Tibial artery (tissue), 4 donors: ENCODE data around the gene IGIP.

Experiments
- DNase-seq, 2 donors: peaks; one replicate each; pipeline ENCODE4 v3.0.0-alpha.2; 2019
- H3K27ac ChIP-seq, 2 donors: fragments of 200-600 bp; sonication (generic) in 1 of 2; 1 replicate in 1 of 2; 2 replicates in 1 of 2; pipeline ENCODE4 v1.5.1; 2018 to 2019; ENCODE audit warnings: mild to moderate bottlenecking in 1 of 2
- H3K27me3 ChIP-seq, 2 donors: fragments of 200-600 bp; sonication (generic) in 1 of 2; one replicate each; pipeline versions ENCODE4 v1.5.1 to v1.6.0; 2016 to 2019
- H3K36me3 ChIP-seq, 3 donors: fragments of 200-600 bp; sonication (generic) in 2 of 3; one replicate each; pipeline ENCODE4 v1.5.1; 2016 to 2019; ENCODE audit warnings: mild to moderate bottlenecking in 2 of 3
- H3K4me1 ChIP-seq, 4 donors: fragments of 200-600 bp; sonication (generic) in 2 of 4; 1 replicate in 3 of 4; 2 replicates in 1 of 4; pipeline ENCODE4 v1.5.1; 2016 to 2019
- H3K4me3 ChIP-seq, 2 donors: fragments of 200-600 bp; sonication (generic) in 1 of 2; 1 replicate in 1 of 2; 2 replicates in 1 of 2; pipeline ENCODE4 v1.5.1; 2018 to 2019; ENCODE audit warnings: mild to moderate bottlenecking in 2 of 2
- H3K9me3 ChIP-seq, 3 donors: fragments of 200-600 bp; sonication (generic) in 1 of 3; one replicate each; pipeline ENCODE4 v1.5.1; 2016 to 2019
- CTCF ChIP-seq, 2 experiments: fragments of 200-600 bp in 1 of 2; fragments of 450-650 bp in 1 of 2; IDR thresholded peaks; one replicate each; pipeline ENCODE4 v1.5.1; 2017 to 2019; ENCODE audit warnings: antibody characterized with exemption in 2 of 2, mild to moderate bottlenecking in 1 of 2, moderate library complexity in 1 of 2
- intact Hi-C: fragments of 100-400 bp; cut with DNase I; formaldehyde crosslinking; loops from one replicate; pipeline ENCODE4 v1.15.0; 2023; ENCODE audit warnings: low total_unique reads

IGIP gene

DNA sequence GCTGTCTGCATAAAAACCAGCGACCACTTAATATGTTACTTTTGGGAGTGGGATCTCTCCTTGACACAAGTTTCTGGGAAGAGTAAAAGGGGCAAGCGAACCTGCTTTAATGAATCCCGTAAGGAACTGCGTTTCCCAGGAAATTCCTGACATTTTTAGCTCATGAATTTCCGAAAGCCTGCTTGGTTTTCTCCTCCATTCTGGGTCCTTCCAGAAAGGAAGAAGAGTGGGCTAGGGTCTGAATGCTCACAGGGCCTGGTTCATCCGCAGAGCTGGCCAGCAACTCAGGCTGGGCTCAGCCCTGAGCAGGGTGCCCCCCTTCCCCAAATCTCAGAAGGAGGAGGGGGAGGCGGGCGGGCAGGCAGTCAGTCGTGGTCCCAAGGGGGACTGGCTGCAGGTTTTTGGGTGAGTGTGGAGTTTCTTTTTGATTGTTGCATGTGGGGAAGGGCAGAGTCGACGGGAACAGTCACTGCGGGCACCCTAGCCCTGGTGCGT lies 13.0 kb upstream of the IGIP start:
- Histone ChIP-seq H3K27me3 (no peaks in the 10 kb centered on the region), H3K27ac (peak overlapping the region; percentile 90 to 96), H3K9me3 (no peaks in the 10 kb centered on the region), H3K4me1 (peaks cover 0 to 69% (median 54%) of the 10 kb centered on the region in 4 donors), H3K36me3 (no peaks in the 10 kb centered on the region), H3K4me3 (peak overlapping the region; percentile 70 to 71)
- no peak for TF ChIP-seq CTCF (IDR thresholded peaks at IDR 0.05)
- intact Hi-C loops = no loop called here
- DNase-seq = no peak

DNA sequence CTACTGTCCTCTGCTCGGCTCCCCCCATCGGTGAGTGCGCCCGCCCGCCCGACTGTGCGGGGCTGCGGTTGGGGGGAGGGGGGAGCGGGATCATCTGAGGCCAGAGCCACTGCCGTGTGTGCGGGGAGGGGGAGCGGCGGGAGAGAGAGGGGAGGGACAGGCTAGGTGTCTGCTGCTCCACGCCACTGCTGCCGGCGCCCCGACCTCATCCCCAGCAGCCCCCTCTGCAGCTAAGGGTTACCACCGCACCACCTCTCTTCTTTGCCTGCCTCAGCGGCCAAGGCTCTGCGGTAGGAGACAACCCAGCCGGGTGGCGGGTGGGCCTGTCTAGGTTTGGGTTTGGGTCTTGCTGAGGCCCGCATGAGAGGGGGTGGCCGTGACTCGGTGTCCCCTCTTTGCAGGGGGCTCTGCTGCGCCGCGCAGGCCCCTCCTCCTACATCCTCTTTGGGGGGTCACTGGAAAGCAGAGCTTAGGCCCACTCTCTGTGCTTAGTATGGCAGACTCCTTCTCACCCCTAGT lies 12.5 kb upstream of the IGIP start:
- no peaks in the 10 kb centered on the region for H3K27me3 ChIP-seq
- peak overlapping the region; percentile 90 to 96 for H3K27ac ChIP-seq
- intact Hi-C loops = no loop called here
- no peak for TF ChIP-seq CTCF (IDR thresholded peaks at IDR 0.05)
- DNase-seq = peak in 1 of 2 donors; percentile 69
- peak overlapping the region; percentile 70 to 71 for H3K4me3 ChIP-seq
- no peaks in the 10 kb centered on the region for H3K36me3 ChIP-seq
- no peaks in the 10 kb centered on the region for H3K9me3 ChIP-seq
- peaks cover 0 to 74% (median 56%) of the 10 kb centered on the region in 4 donors for H3K4me1 ChIP-seq

DNA sequence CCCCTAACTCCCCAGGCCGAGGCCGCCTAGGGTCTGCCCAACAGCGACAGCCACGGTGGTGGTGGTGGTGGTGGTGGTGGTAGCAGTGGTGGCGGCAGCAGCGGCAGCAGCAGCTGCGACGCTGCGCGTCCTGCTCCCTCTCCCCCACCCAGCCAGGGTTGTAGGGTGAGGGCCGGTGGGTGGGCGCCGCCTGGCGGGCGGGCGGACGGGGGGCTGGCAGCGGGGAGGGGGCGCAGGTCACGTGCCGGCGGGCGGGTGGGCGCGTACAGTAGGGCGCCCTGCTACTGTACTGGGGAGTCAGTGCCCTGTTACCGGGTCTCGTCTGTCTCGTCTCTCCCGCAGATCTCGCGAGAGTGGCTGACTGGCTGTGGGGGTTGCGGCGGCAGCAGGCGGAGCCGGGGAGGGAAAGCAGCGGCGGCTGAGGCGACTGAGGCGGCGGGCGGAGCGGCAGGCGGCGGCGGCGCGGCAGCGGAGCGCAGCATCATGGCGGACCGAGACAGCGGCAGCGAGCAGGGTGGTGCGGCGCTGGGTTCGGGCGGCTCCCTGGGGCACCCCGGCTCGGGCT lies 12.0 kb upstream of the IGIP start, which contains the start of gene PURA:
TSS of gene PURA (plus strand) at position 411 of the 565 bp plus-strand sequence. CDS start at position 484, 73 bp downstream.
- intact Hi-C loops = no loop called here
- DNase-seq = peak; percentile 97 to 98

GRCh38 chr5:140114341-140115185 lies 11.2 kb upstream of the IGIP start:
- peaks cover 0 to 66% (median 48%) of the 10 kb centered on the region in 4 donors for H3K4me1 ChIP-seq
- H3K27ac ChIP-seq = peak overlapping the region; percentile 90 to 96
- TF ChIP-seq CTCF (IDR thresholded peaks at IDR 0.05) = no peak
- H3K36me3 ChIP-seq = no peaks in the 10 kb centered on the region
- peak overlapping the region; percentile 70 to 71 for H3K4me3 ChIP-seq
- DNase-seq = peak; percentile 47 to 82
- no peaks in the 10 kb centered on the region for H3K27me3 ChIP-seq
- H3K9me3 ChIP-seq = no peaks in the 10 kb centered on the region
- intact Hi-C loops = no loop called here

More for the DNA sequence above, 12.0 kb upstream of the IGIP start, which contains the start of gene PURA:
- Histone ChIP-seq H3K9me3 (no peaks in the 10 kb centered on the region), H3K4me1 (peaks cover 0 to 74% (median 54%) of the 10 kb centered on the region in 4 donors), H3K4me3 (peak within 1 kb of the TSS; percentile 70 to 71), H3K27ac (peak within 1 kb of the TSS; percentile 90 to 96), H3K27me3 (no peaks in the 10 kb centered on the region), H3K36me3 (no peaks in the 10 kb centered on the region)
- no peak for TF ChIP-seq CTCF (IDR thresholded peaks at IDR 0.05)

- Histone ChIP-seq H3K4me3 (peak overlapping the region; percentile 70 to 71), H3K27me3 (no peaks in the 10 kb centered on the region), H3K9me3 (no peaks in the 10 kb centered on the region), H3K27ac (peak overlapping the region; percentile 90 to 96), H3K36me3 (no peaks in the 10 kb centered on the region), H3K4me1 (peaks cover 0 to 62% (median 47%) of the 10 kb centered on the region in 4 donors)
- DNase-seq = no peak
- intact Hi-C loops = no loop called here
- no peak for TF ChIP-seq CTCF (IDR thresholded peaks at IDR 0.05)
Observed at GRCh38 chr5:140115186-140115500, 10.6 kb upstream of the IGIP start.
